Left ventricle myocardium inferior (tissue), 1 donor: ENCODE data around the gene TTLL5. TPM values are rescaled to one million over a fixed set of nuclear protein-coding genes. Genes with fewer than 3 reads are reported as not detected.

ENCODE experiments used
- DNase-seq: peaks from one replicate; pipeline ENCODE4 v3.0.0-alpha.2; 2020
- H3K27ac ChIP-seq: fragments of 200-600 bp; replicated peaks from 2 replicates; pipeline ENCODE4 v1.8.0; 2021
- H3K27me3 ChIP-seq: fragments of 200-600 bp; 2 replicates; pipeline ENCODE4 v1.8.0; 2021; ENCODE audit warnings: low read depth
- H3K36me3 ChIP-seq: fragments of 200-600 bp; 2 replicates; pipeline ENCODE4 v1.8.0; 2021
- H3K4me1 ChIP-seq: fragments of 200-600 bp; 2 replicates; pipeline ENCODE4 v1.8.0; 2021
- H3K4me3 ChIP-seq: fragments of 200-600 bp; 2 replicates; pipeline ENCODE4 v1.8.0; 2021; ENCODE audit warnings: mild to moderate bottlenecking, moderate library complexity
- H3K9me3 ChIP-seq: fragments of 200-600 bp; replicated peaks from 2 replicates; pipeline ENCODE4 v1.8.0; 2021
- intact Hi-C: fragments of 100-400 bp; cut with micrococcal nuclease; formaldehyde crosslinking; loops from one replicate; pipeline ENCODE4 v1.11.0; 2022
- total RNA-seq: library from RNA; stranded (reverse); fragmentation: NEBNext Ultra II Directional; extraction: Animal tissue kit (Norgen Biotek cat#: 25700); gene quantifications from one replicate; pipeline ENCODE4 v1.2.1, GENCODE V29; 2021
- TF ChIP-seq, protein P1 (sequence below): fragments of 200-600 bp; IDR thresholded peaks from 2 replicates; pipeline ENCODE4 v1.8.0; 2021; ENCODE audit warnings: antibody characterized with exemption, mild to moderate bottlenecking, borderline replicate concordance
- donor health status: DM: no; HTN: yes; CAD: no; lungs with severe emphysema.

Gene TTLL5
- total RNA-seq, 1 donor from 2014 or later = 16.3 TPM

DNA sequence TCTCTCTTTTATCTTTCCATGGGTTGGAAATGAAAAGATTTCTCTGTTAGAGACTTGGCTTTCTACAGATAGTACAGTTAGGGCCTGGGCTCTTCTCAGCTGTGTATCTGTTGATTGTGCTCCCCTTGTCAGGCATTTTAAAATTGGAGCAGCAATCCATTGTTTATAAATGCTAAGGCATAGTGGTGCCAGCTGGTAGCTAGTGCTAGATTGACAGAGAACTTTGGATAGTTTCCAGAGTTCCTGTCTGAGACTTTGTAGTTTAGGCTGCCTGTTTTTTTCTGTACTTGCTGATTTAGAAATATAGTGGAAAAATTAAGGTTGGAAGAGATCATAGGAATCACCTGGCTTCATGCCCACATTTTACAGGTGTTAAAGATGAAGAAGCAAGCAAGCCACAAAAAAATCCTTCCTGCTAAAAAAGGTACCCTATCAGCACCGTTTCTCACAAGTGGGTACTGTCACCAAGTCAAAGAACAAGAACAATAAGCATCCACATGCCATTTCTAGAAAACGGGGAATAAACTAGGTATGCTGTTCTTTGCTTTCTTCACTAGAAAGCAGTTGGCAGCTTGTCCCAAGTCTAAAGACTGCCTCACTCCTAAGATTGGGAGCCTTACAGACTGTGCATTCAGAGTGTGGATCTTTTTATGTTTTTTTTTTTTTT is 6.2 kb downstream of the TTLL5 start:
- no peak overlapping the region for H3K4me3 ChIP-seq
- H3K4me1 ChIP-seq = peaks cover 17% of the 10 kb centered on the region
- intact Hi-C loops = no loop called here
- TF ChIP-seq, protein P1, sequence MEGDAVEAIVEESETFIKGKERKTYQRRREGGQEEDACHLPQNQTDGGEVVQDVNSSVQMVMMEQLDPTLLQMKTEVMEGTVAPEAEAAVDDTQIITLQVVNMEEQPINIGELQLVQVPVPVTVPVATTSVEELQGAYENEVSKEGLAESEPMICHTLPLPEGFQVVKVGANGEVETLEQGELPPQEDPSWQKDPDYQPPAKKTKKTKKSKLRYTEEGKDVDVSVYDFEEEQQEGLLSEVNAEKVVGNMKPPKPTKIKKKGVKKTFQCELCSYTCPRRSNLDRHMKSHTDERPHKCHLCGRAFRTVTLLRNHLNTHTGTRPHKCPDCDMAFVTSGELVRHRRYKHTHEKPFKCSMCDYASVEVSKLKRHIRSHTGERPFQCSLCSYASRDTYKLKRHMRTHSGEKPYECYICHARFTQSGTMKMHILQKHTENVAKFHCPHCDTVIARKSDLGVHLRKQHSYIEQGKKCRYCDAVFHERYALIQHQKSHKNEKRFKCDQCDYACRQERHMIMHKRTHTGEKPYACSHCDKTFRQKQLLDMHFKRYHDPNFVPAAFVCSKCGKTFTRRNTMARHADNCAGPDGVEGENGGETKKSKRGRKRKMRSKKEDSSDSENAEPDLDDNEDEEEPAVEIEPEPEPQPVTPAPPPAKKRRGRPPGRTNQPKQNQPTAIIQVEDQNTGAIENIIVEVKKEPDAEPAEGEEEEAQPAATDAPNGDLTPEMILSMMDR = no peak
- no peak for DNase-seq
- no peaks in the 10 kb centered on the region for H3K27me3 ChIP-seq
- H3K27ac ChIP-seq = no peak overlapping the region
- peaks cover 6% of the 10 kb centered on the region for H3K9me3 ChIP-seq
- peaks cover 54% of the 10 kb centered on the region for H3K36me3 ChIP-seq

- Histone ChIP-seq H3K36me3 (peaks cover 40% of the 10 kb centered on the region), H3K27ac (no peak overlapping the region), H3K9me3 (peaks cover 10% of the 10 kb centered on the region), H3K27me3 (no peaks in the 10 kb centered on the region), H3K4me3 (no peak overlapping the region), H3K4me1 (peaks cover 10% of the 10 kb centered on the region)
- intact Hi-C loops = no loop called here
- TF ChIP-seq, protein P1 = no peak
- DNase-seq = no peak
Measured at GRCh38 chr14:75672605-75673192, 11.7 kb downstream of the TTLL5 start.

DNA sequence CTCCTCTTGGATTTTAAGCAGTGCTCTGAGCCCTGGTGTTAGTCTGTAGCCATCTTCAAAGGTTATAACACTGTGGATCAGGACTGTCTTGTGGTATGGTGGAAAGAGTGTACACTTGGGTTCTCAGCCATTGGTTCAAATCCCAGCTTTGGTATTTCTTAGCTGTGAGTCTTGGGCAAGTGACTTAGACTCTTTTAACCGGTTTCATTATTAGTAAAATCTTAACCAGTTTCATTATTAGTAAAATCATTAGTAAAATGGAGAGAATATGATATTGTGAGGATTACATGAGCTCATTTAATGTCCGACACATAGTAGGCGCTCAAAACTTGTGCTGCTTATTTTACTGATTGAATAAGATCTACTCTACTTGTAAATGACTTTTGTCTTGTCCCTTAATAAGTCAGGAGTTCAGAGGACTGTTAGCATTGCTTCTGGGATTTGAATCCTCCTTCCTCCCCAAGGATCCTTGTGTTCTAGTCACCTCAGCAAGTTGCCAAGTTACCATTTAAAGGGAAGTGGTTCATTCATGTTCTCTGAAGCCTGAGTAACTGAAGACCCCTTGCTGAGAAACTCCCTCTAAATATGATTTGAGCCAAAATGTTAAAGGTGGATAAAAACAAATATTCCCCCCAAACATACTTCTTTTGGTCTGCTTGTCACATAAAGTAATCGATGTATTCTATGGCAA is 12.4 kb downstream of the TTLL5 start:
- no peaks in the 10 kb centered on the region for H3K27me3 ChIP-seq
- DNase-seq = no peak
- TF ChIP-seq, protein P1 = no peak
- intact Hi-C loops = no loop called here
- H3K36me3 ChIP-seq = peaks cover 40% of the 10 kb centered on the region
- H3K27ac ChIP-seq = no peak overlapping the region
- peaks cover 10% of the 10 kb centered on the region for H3K9me3 ChIP-seq
- H3K4me1 ChIP-seq = peaks cover 9% of the 10 kb centered on the region
- H3K4me3 ChIP-seq = no peak overlapping the region

- H3K4me1 ChIP-seq = peaks cover 9% of the 10 kb centered on the region
- no peaks in the 10 kb centered on the region for H3K27me3 ChIP-seq
- no peak overlapping the region for H3K4me3 ChIP-seq
- intact Hi-C loops = no loop called here
- H3K27ac ChIP-seq = no peak overlapping the region
- TF ChIP-seq, protein P1 = no peak
- H3K9me3 ChIP-seq = peaks cover 10% of the 10 kb centered on the region
- no peak for DNase-seq
- peaks cover 24% of the 10 kb centered on the region for H3K36me3 ChIP-seq
Measured at GRCh38 chr14:75675265-75675960, 14.4 kb downstream of the TTLL5 start.

- H3K36me3 ChIP-seq = peaks cover 45% of the 10 kb centered on the region
- no peak overlapping the region for H3K27ac ChIP-seq
- TF ChIP-seq, protein P1 = no peak
- no peaks in the 10 kb centered on the region for H3K9me3 ChIP-seq
- H3K4me1 ChIP-seq = no peaks in the 10 kb centered on the region
- no peaks in the 10 kb centered on the region for H3K27me3 ChIP-seq
- intact Hi-C loops = no loop called here
- no peak overlapping the region for H3K4me3 ChIP-seq
- DNase-seq = no peak
Measured at GRCh38 chr14:75685910-75686309, 24.9 kb downstream of the TTLL5 start.
